Measurements from ENCODE around the gene LCP1.
A peak's percentile ranks its signal among the peaks of the same experiment; 100 is the strongest.
"Not testable (repeated sequence)": the region's sequence is repeated elsewhere in the genome, so short reads cannot be mapped to it uniquely, and the experiment has no call there.

LCP1 gene, protein sequence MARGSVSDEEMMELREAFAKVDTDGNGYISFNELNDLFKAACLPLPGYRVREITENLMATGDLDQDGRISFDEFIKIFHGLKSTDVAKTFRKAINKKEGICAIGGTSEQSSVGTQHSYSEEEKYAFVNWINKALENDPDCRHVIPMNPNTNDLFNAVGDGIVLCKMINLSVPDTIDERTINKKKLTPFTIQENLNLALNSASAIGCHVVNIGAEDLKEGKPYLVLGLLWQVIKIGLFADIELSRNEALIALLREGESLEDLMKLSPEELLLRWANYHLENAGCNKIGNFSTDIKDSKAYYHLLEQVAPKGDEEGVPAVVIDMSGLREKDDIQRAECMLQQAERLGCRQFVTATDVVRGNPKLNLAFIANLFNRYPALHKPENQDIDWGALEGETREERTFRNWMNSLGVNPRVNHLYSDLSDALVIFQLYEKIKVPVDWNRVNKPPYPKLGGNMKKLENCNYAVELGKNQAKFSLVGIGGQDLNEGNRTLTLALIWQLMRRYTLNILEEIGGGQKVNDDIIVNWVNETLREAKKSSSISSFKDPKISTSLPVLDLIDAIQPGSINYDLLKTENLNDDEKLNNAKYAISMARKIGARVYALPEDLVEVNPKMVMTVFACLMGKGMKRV

DNA sequence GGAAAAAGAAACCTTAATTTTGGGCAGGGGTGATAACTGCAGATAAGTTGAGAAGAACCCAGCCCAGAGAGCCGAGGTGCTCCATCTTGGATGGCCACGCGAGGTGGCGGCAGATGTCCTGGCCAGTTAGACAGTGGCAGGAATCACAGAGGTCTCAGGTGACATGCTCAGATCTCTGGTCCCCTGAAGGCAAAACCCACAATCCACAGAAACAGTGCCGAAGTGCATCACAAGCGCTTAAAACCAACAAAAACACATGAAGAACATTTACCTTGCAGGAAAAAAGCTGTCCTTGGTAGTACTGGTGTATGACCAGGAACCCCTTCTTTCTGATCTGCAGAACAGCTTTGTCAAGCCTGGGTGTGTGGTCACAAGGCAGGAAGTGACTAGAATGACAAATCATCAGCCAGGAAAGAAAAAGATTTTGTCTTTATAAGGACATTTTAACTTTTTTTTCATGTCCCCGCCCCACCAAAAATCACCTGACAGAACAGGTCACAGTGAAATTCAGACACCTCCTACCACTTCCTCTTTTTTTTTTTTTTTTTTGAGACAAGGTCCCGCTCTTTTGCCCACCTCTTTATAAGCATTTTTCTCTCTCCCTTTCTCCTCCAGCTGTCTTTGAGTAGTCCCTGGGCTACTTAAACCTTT lies at the start of gene LCP1:
LCP1 (minus strand) TSS at position 338 of the 651 bp plus-strand sequence. CDS start 22,515 bp downstream, outside the sequence.
- no peak for DNase-seq (ENCODE audit: low read depth)

DNA sequence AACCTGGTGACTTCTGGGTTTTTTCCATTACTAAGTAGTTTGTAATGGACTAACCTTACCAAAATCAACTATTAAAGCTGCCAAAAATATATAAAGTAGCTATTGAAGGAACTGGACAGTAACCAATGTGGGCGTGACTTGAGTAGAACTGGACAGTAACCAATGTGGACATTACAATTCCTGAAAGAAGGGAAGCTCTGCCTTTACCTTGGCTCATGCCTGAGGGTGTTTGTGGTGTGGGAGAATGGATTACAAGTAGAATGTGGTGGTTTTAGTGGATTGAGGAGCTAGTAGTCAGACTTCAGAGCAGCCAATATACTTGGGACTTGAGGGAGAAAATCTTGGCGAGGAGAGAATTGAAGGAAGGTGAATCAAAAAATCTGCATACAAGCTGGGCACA lies 47.3 kb upstream of the LCP1 start:
- DNase-seq (ENCODE audit: low read depth) = no peak

DNA sequence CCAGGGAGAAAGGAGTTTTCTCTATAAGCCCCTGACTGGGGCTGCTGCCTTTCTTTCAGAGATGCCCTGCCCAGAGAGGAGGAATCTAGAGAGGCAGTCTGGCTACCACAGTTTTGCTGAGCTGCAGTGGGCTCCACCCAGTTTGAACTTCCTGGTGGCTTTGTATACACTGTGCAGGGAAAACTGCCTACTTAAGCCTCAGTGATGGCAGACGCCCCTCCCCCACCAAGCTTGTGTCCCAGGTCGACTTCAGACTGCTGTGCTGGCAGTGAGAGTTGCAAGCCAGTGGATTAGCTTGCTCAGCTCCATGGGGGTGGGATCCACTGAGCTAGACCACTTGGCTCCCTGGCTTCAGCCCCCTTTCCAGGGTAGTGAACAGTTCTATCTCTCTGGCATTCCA lies 38.3 kb upstream of the LCP1 start:
- DNase-seq (ENCODE audit: low read depth) = peak; percentile 35

DNA sequence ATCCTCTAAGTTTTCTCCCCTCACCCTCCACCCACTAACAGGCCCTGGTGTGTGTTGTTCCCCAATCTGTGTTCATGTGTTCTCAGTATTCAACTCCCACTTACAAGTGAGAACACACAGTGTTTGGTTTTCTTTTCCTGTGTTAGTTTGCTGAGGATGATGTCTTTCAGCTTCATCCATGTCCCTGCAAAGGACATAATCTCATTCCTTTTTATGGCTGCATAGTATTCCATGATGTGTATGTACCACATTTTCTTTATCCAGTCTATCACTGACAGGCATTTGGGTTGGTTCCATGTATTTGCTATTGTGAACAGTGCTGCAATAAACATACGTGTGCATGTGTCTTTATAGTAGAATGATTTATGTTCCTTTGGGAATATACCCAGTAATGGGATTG lies 32.8 kb upstream of the LCP1 start:
- DNase-seq (ENCODE audit: low read depth) = not testable (repeated sequence)

DNA sequence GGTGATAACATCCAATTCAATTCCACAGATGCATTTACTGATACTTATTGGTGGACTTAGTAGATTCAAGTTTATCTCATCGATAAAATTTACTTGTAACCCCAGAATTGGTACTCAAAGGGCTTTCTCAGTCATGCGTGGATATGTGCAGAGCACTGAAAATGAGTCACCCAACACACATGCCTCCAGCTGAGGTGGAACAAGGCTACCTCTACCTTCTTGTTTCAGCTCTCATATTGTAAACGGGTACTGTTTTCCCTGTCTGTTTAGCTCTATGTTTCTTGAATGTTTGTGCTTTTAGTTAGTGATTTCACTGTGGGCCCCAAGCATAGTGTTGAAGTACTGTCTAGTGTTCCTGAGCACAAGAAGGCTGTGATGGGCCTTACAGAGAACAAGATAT lies 31.3 kb upstream of the LCP1 start:
- DNase-seq (ENCODE audit: low read depth) = no peak

DNA sequence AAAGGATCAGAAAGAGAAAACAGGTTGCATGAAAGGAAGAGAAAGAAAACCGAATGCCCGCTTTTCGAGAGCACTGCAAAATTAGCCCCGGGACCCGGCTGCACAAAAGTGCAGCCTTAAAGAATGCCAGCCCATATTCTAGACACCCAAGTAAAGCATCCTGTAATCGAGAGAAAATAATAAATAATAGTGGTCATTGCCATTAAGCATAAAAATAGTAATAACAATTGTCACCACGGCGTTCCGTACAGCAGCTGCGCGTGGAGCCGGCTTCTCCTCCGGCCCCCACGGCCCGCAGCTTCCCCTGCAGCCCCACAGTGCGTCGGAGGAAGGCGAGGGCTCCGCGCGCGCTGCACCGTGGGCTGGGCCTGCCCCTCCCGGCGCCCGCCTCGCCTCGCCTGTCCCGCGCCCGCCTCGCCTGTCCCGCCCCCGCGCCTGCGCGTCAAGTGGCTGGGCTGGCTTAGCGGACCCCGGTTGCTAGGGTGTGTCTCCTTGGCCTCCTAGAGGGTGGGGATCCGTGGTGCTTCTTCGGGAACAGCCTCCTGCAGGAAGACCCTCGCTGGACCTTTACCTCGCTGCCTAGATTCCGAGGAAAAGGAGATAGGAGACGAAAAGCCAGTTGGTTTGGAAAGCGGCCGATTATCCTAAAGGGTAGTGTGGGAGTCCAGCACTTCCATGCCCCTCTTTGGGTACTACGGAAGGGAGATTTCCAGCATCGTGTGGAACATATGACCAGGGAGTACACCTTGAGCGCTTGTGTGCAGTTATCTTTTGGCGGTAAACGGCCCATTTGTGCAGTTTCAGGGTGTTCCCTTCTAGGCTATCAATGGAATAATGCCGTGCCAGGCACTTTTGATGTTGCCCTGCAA lies 29.7 kb upstream of the LCP1 start, which contains the start of gene LRRC63:
LRRC63 (plus strand) TSS at position 446 of the 869 bp plus-strand sequence. CDS start 1,107 bp downstream, outside the sequence.
- peak; percentile 18 for DNase-seq (ENCODE audit: low read depth)

DNA sequence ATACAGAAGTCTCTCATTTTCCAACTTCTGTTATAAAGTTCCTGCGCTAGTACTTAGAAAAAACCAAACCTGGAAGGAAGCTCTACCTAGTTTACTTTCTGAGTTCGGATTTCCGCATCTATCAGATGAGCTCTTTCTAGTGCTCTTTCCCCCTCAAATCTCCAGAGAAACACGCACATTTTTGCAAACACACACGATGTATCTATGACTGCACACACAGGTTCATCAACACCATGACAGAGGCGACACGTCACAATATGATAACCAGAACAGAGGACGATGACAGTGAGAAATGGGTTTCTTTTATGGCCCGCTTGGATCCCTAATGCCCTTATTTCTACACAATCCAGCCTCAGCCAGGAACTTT lies 29.1 kb upstream of the LCP1 start:
- no peak for DNase-seq (ENCODE audit: low read depth)

DNA sequence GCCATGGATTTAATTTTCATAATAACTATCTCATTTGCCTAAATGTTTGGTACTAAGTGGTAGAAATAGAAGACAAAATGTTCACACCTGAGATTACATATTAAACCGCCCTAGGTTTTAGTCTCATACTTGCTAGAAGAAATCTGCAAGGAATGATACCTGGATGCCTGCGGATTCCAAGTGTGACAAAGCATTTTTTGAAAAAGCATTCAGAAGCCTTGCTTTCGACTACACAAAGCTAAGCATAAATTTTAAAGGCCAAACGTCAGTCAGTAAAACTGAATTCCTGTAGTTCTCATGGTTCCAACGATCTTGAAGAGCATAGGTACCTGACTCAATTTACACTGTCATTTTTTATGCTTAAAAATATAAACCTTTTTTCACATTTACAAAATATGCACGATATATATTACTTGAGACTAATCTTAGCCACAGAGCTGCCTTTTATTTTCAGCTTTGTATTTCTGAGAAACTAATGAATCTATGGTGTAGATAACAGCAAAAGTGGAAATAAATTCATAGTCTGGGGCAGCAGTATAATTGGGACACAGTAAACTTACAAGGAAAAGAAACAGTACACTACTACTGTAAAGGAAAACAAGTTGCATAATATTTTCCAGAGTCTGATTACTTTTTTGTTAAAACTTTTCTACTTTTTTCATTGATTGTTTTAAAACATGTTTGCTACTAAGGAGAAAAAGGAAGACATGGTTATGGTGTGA lies 28.5 kb upstream of the LCP1 start:
- no peak for DNase-seq (ENCODE audit: low read depth)

DNA sequence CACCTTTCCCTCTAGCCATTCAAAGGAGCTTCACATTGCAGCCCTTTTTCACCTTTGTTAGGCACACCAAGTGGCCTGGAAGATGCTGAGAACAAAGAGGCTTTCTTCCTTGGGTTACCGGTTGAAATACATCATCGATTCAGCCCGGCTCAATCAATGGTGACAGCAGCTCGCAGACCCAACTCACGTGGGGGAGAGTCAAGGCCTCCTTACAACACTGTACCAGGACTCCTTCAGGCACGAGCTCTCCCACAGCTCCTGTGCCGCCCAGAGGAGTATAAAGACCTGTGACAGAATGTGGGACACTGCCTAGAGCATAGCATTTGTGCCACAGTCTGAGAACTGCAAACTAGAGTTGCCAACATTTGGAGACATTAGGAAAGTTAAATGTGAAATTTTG lies 25.9 kb upstream of the LCP1 start:
- no peak for DNase-seq (ENCODE audit: low read depth)

DNA sequence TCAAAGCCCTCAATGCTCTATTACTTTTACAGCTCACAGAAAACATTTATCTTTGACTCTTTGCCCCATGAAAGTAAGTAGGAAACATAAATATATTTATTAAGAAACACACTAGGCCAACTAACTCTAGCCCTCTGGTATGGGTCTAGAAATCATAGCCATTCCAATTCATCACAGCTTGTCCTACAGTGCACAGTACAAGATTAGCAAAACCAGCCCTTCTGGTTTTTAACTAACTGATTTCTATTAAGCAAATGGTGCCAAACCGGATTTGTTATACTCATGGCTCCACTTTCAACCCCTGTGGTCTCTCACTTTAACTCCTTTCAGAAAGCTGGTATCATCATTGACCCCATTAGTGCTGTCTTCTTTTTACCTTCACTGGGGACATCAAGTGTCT lies 24.2 kb upstream of the LCP1 start:
- DNase-seq (ENCODE audit: low read depth) = no peak

DNA sequence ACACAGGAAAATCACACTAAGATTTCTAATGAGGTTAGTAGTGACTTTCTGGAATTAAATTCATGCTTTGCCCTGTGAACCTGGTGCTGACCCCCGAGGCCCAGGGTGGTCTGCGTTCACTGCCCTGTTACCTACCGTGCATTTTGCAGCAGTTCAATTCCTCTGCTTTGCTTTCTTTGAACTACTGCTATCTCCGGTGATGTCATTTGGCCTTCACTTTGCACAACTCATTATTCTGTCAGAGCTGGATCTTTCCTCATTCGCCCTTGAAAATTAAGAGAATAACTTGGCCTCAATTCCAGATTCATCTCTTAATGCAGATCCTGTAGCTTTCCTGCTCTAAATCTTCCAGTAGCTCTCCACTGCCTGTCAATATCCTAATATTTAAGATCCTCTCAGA lies 21.0 kb upstream of the LCP1 start:
- DNase-seq (ENCODE audit: low read depth) = no peak

DNA sequence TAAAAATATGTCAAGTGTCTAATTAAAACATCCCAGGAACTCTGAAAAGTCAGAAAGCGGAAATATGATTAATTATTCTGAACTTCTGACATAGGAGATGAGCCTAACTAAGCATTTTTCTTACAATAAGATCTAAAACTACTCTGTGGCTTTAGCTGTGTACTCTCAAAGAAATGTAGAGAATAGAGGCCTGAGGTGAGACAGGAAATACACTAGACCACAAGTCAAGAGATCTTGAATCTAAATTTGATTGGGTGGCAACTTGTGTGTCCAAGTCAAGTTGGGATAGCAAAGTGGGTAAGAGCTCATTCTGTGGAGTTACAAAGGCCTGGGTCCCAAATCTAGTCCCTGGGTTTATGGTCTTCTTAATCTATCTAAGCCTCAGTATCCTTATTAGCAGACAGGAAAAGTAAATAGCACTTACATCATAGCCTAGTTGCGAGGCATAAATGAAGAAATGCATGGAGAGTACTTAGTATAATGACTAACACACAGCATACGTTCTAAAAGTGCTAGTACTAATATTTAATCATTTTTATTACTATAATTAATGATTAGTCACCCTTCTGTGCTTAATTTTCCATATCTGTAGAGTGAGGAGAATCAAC lies 20.3 kb upstream of the LCP1 start:
- no peak for DNase-seq (ENCODE audit: low read depth)

DNA sequence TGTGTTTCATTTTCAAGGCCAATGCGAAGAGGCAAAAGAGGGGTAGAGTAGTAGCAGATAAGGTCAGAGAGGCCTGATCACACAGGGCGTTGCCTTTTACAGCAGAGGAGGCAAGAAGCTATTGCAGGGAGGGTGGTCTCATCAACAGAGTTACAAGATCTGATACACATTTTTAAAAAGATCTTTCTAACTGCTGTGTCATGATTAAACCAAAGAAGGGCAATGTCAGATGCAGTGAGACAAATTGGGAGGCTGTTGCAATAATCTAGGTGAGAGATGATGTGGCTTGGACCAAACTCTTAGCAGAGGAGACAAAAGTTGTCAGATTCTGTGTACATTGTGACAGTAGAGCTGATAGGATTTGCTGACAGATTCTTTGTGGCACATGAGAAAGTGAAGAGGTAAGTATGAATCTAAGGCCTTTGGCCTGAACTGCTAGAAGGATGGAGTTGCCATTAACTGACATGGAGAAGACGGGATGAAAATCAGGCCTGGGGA lies 16.8 kb upstream of the LCP1 start:
- DNase-seq (ENCODE audit: low read depth) = no peak

DNA sequence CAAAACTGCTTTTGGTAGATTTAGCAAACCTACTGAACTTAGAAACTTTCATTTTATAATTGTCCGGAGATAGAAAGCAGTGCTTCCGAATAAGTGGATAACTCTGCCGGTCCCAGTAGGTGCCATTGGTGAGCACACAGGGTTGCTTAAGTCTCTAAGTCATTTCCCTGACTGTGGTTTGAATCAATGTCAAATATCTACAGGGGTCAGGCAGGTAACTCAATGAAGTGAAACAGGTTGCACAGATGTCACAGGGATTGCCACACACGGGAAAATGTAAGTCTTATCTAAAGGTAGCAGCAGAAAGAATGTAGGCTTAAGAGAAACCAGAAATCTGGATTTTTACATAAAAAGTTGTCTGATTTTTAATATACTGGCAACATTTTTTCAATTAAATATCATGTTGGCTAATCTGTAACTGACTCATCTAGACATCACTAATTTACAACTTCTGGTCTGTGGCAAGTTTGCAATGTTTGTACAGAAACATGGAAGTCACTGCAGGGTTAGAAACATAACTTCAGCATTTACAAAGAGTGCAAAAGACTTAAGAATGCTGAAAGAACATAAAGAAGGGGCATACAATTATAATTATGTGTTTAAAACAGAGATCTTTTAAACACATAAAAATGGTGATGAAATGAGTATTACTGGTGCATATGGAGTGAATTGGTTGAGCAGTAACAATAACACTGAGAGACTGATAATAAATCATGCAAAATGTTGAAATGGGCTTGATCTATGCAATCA lies 15.5 kb upstream of the LCP1 start:
- no peak for DNase-seq (ENCODE audit: low read depth)

DNA sequence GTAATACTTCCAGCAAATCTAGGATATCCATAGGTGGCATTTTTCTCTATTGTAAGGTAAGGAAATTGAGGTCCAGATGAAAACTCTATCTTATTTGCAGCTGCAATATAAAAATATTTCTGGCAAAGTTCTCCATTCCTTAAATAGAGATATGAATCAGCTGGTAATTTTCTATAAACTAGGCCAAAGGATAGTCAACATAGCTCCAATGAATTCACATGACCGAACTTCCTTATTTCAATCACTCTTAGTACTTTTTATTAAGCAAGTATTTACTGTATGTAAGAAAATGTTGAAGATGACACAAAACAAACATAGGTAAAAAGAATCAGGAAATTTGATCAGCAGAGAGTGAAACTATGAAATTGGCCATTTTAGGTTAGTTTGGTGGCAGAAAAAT lies 13.0 kb upstream of the LCP1 start:
- DNase-seq (ENCODE audit: low read depth) = no peak

DNA sequence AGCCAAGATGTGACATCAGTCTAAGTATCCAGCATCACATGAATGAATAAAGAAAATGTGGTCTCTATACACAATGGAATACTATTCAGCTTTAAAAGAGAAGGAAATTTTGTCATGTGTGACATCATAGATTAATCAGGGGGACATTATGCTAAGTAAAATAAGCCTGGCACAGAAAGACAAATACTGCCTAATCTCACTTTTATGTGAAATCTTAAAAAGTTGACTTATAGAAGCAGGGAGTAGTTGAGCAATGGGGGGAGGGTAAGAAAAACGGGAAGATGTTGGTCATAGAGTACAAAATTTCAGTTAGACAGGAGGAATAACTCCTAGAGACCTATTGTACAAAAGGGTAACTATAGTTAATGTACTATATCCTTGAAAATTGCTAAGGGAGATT lies 10.4 kb upstream of the LCP1 start:
- no peak for DNase-seq (ENCODE audit: low read depth)

DNA sequence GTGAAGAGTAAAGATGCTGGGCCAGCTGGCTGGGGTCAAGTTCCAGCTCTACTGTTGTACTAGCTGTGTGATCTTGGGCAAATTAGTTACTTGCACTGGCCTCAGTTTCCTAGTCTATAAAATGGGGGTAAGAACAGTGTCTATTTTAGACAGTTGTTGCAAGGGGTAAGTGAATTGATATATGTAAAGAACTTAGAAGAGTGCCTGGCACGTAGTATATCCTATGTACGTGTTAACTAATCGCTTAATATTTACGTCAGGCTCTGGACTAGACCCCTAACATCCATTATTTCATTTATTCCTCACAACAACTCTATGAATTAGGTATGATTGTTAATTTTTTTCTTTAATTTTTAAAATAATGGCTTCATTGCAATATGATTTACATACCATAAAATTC lies 3.7 kb upstream of the LCP1 start:
- DNase-seq (ENCODE audit: low read depth) = no peak

DNA sequence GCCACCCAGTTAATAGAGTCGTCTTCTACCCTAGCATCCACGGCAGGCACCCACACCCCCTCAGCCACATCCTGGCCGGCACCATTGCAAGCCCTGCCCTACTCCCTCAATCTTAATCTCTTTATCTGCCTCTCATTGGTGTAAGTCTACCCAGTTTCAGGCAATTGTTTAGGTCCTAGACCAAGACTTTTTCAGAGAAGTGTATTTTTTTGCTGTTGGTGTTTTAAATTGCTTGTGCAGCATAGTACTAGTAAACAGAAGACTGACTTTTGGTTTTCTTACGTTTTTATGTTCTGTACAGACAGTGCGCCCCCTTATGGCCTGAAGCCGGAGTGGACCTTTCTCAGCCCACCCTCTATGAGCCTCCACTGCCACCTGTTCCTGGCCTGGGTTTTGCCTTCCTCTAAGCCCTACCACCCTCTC lies 2.3 kb upstream of the LCP1 start:
- no peak for DNase-seq (ENCODE audit: low read depth)

DNA sequence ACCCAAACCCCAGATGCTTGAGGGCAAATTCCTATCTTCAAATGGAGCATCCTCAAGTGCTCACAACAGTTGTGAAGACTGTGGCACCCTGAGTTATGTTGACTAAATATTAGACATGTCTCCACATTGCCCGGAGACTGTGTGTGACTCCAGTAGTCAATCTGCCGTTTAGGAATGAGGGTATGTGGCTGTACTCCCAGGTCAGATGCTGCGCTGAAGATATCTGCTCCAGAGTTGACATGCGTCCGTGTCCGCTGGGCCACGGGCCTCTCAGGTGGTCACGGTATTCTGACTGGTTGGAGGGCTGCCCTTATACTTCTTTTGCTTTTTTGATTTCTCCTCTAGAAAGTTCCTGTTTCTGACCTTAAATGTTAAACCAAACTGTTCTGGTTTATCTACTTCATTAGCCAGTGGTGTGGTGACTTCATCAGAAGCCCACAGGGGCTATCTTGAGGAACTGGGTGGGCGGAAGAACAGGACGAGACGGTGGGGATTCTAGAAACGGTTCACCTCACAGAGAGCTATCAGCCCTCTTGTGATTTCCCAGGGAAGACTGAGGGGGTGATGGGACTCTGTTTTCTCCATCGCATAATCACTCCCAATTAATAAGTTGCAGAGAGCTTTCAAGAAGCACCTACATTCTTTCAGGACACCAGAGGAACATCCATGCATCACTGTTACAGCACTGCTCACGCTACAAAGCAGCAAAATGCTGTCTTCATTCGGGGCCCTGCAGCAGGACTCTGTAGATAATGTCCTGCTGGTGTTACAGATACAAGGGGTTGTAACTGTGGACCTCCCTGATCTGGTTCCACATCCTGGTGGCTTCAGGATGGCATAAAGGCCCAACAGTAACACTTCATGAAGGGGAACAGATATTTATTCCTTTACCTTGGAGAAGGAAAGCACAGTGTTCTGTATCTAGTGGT lies 1.3 kb upstream of the LCP1 start:
- no peak for DNase-seq (ENCODE audit: low read depth)
